GM21723 (cell line): ENCODE measurements around the gene IP6K3.

Experiments
- ATAC-seq: cut with Tn5 transposase; IDR thresholded peaks from one replicate; pipeline ENCODE4 v1.9.1; 2021; ENCODE audit warnings: mild to moderate bottlenecking, moderate library complexity; ENCODE audit not compliant: unreplicated experiment

The IP6K3 gene

DNA sequence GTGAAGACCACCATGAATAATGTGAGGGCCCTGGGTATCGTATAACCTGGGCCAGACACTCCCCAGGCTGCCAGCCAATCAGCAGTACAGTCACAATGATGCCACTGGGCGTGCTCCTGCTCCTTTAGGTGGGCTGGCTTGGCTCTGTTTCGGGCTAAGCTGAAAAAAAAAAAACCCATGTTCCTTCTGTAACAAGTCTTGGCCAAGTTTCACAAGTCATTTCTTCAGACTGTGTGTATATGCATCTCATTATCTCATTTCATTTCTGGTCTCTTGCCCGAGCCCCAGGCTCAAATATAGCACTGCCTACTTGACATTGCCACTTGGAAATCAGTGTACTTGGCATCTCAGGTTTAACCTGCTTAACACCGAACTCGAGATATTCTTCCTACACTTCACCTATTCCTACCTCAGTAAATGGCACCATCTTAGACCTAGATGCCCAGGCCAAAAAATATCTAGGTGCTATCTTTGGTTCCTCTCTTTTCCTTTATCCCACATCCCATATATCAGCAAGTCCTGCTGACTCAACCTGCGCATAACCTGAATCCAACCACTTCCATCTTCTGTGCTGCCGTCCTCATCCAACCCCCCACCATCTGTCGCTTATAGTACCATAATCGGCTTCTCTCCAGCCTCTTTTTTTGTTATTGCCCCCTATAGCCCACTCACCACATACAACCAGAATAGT is 37.0 kb downstream of the IP6K3 start:
- ATAC-seq = no peak

- no peak for ATAC-seq
Measured at GRCh38 chr6:33708516-33709204, 38.0 kb downstream of the IP6K3 start.

DNA sequence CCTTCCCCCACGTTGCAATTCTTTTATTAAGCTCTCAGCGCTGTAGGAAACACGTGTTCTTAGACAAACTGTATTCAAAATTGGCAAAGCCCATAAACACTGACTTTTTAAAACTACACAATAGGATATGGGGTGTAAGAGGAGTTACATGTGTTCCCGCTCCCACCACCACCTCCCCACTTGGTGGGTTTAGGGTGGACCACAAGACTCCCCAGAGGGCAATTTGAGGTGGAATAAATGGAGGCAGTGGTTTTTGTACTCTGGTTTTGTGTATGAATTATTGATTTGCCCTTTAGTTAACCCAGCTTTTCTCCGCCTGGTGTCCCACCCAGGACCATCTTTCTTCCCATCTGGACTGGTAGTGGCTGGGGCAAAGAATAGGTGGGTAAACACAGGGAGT is 38.9 kb downstream of the IP6K3 start:
- ATAC-seq = no peak

- no peak for ATAC-seq
Measured at GRCh38 chr6:33705955-33706725, 40.6 kb downstream of the IP6K3 start.

DNA sequence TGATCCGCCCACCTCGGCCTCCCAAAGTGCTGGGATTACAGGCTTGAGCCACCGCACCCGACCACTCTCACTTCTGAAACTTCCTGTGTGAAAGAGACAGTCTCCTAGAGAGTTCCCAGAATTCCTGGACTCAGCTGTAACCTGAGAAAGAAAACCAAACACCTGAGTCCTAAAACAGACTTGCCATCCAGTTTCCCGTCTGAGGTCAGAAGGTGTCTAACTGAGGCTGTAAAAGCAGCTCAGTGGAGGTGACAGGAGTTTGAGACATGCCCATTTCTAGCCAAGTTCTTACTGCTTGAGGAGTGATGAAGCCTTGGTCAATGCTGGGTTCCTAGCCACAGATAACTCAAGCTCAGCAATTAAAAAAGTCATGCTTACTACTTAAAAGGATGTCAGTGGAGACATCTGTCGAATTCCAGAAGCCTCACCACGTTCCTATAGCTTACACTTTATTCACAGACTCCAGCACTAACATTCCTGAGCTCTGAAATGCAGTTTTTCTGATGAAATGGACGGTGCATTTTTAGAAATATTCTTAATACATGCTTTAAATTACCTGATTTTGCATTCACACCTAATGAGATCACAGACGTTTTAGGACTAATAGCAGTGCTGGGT is 41.3 kb downstream of the IP6K3 start:
- ATAC-seq = no peak

DNA sequence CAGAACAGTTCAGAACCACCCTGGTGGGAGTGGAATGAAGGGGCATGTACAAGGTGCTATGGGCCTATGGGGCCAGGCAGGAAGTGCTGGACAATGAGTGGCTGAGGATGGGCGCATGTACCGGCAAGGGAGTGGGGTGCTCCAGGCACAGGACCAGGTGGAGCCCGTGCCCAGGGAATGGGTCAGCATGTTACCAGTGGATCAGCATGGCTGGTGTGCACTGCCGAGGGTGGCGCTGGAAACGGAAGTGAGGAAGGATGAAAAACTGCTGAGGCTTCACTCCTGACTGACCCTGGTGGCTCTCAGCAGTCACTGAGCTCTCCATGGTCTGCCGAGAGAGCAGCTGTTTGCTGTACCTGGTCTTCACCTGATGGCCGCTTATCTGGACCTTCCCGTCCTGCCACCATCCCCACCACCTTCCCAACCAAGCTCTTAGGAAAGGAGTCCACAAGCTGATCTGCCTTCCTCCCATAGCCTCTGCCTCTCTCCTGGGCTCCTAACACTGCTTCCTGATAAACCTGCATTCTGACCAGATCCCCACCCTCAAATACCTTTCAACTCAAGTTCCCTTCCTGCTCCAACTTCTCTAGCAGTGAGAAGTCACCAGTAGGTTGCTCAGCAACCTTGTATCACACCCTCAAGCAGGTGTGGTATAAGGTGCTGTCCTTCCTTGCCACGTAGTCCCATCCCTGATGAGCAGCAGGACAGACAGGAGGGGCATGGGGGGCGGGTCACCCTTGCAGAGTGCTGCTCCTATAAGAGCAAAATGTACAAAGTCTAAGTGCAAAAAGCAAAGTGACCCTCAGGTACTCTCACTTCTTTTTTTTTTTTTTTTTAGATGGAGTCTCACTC is 42.3 kb downstream of the IP6K3 start:
- no peak for ATAC-seq

GRCh38 chr6:33702345-33702977 is 44.2 kb downstream of the IP6K3 start:
- ATAC-seq = no peak

GRCh38 chr6:33700391-33701050 is 46.2 kb downstream of the IP6K3 start:
- no peak for ATAC-seq

DNA sequence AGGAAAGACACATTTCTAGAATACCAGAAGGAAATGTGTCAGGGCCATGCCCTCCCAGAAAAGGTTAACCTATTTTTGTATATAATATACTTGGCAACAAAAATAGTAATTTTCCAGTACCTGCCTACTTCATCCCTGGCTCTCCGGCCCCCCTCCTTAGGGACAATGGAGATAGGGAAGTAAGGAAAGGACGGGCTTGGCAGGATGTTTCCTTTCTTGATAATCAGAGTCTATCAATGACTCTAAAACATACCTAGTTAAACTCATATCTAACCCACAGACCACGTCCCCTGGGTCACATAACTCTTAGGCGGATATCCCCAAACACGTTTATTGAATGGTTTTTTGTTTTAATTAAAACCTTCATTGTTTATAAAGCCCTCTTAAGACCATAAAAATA is 47.0 kb downstream of the IP6K3 start:
- no peak for ATAC-seq

DNA sequence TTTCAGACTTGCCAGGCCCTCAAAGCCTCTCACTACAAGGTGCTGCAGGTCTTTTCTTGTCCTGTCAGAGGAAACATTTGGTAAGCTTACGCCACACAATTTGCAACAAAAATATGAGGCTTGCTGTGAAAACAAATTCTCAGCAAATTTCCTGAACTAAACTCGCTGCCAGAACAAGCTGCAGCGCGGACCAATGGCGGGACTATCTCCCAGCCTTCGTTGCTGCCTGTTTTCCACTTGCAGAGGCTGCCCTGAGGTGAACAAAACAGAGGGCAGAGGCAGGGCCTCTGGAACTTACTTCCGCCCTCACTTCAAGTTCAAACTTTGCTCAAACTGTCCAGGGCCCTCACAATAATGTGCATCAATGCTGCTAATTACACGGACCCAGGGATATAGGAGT is 47.6 kb downstream of the IP6K3 start:
- no peak for ATAC-seq

GRCh38 chr6:33698494-33698893 is 48.2 kb downstream of the IP6K3 start:
- ATAC-seq = no peak

GRCh38 chr6:33697845-33698244 is 48.9 kb downstream of the IP6K3 start:
- no peak for ATAC-seq

DNA sequence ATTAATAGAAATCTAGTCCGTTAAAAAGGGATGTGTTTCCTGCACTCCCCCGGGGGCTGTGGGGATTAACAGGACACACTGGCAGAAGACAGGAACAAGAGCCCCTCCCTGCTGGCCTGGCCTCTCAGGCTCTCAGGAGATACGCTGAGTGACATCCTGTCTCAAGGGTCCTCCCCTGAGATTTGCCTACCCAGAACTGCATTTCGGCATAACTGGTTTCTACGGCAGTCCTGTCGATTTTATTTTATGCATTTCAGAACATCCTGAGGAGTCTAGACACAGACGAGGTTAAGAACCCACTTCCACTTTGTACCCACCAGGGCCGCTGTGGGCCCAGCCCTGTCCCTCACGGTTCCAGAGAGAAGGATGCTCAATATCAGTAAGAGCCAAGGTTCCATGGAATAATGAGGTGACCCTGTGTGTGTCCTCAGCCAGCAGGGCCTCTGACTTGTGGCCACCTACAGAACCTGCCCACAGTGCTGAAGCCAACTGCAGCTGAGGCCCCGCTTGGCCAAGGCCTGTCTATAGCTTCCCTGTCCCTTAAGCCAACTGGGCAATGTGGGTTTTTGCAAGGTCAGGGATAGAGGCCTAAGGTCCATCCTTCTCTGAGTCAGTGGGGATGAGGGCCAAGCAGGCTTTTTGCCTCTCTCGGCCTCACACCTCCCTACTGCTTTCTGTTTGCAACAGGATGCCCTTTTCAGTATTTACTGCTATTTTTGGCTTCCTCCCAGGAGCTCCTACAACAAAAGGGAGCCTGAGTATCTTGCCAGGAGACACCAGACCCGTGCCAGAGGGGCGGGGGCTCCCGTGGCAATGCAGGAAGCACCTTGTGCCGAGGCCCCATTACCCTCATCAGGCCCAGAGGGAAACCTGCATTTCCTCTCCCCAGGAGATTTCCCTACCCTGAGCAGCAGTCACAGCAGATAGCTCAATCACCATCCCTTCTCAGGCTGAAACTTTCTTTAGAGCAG is 49.9 kb downstream of the IP6K3 start:
- no peak for ATAC-seq

- ATAC-seq = no peak
Measured at GRCh38 chr6:33696076-33696475, 50.6 kb downstream of the IP6K3 start.

- ATAC-seq = no peak
Measured at GRCh38 chr6:33695451-33695887, 51.2 kb downstream of the IP6K3 start.

DNA sequence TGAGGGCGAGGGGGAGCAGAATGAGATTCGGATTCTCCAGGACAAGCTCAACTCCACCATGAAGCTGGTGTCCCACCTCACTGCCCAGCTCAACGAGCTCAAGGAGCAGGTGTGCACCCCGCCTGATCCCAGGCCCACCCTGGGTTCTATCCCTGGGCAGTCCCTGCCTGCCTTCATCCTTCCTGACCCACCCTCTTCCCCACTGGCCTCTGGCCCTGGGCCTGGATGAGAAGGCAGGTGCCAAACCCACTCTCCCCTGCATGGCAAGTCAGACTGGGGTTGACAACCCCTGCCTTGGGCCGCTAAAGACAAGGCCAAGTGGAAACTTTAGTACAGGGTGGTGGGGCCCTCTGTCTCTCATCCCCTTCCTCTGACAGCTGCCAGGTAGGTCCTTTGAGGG is 51.7 kb downstream of the IP6K3 start:
- ATAC-seq = no peak

- ATAC-seq = no peak
Measured at GRCh38 chr6:33694401-33694931, 52.2 kb downstream of the IP6K3 start.
